ENCODE data around the gene KLB.
A peak's percentile ranks its signal among the peaks of the same experiment; 100 is the strongest.

The KLB gene

GRCh38 chr4:39455486-39455885 lies 48.8 kb downstream of the KLB start:
- TF ChIP-seq, protein P1, sequence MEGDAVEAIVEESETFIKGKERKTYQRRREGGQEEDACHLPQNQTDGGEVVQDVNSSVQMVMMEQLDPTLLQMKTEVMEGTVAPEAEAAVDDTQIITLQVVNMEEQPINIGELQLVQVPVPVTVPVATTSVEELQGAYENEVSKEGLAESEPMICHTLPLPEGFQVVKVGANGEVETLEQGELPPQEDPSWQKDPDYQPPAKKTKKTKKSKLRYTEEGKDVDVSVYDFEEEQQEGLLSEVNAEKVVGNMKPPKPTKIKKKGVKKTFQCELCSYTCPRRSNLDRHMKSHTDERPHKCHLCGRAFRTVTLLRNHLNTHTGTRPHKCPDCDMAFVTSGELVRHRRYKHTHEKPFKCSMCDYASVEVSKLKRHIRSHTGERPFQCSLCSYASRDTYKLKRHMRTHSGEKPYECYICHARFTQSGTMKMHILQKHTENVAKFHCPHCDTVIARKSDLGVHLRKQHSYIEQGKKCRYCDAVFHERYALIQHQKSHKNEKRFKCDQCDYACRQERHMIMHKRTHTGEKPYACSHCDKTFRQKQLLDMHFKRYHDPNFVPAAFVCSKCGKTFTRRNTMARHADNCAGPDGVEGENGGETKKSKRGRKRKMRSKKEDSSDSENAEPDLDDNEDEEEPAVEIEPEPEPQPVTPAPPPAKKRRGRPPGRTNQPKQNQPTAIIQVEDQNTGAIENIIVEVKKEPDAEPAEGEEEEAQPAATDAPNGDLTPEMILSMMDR (conservative IDR thresholded peaks at IDR 0.05), result no peak

DNA sequence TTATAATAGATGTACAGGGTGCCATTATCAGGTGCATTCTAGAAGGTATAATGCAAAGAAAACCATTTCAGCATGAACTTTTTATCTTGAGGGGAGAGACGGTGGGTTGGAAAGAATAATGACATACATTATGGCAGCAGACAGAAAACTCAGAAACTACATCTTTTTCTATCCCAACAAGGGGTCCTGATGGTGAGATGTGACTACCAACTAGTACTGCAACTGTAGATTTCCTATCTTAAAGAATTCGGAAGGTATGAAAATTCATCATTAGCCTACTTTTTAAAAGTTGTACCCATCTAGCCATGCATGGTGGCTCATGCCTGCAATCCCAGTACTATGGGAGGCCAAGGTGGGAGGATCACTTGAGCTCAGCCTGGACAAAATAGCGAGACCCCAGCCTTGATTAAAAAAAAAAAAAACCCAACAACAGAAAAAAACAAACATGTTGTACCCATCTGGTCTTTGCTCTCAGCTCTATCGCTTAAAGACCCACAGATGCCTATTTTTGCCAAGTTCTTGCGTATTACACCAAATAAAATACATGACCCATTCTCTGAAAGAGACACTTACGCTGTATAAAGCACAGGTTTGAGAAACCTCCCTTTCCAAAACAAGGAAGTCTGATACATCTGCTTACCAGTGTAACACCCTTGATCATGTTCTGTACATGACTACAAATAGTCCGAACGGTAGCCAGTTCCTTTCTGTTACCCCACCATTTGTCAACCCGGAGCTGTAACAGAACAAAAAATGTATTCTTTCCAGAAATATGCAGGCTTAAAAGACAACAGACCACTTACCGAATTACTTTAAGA lies 50.4 kb downstream of the KLB start:
- TF ChIP-seq, protein P1 (conservative IDR thresholded peaks at IDR 0.05), result no peak
- peak overlapping the region; percentile 93 for H3K27ac ChIP-seq

More at GRCh38 chr4:39455486-39455885, 48.8 kb downstream of the KLB start:
- H3K27ac ChIP-seq, result no peak overlapping the region

DNA sequence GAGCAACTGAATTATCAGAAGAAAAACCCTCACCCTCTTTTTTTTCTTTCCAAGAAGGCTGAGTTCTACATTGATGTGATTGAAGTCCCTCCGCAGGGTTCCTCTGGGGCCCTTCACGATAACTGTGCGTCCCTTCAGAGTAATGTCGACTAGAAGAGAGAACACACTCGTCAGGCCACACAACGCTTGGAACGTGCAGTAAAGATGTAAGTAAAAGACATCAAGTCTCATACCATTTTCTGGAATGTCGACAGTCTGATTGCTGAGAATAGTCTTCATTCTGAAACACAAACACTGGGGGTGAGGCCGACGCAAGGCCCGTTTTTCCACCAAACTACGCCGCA lies 51.4 kb downstream of the KLB start:
- H3K27ac ChIP-seq, result peak overlapping the region; percentile 93

DNA sequence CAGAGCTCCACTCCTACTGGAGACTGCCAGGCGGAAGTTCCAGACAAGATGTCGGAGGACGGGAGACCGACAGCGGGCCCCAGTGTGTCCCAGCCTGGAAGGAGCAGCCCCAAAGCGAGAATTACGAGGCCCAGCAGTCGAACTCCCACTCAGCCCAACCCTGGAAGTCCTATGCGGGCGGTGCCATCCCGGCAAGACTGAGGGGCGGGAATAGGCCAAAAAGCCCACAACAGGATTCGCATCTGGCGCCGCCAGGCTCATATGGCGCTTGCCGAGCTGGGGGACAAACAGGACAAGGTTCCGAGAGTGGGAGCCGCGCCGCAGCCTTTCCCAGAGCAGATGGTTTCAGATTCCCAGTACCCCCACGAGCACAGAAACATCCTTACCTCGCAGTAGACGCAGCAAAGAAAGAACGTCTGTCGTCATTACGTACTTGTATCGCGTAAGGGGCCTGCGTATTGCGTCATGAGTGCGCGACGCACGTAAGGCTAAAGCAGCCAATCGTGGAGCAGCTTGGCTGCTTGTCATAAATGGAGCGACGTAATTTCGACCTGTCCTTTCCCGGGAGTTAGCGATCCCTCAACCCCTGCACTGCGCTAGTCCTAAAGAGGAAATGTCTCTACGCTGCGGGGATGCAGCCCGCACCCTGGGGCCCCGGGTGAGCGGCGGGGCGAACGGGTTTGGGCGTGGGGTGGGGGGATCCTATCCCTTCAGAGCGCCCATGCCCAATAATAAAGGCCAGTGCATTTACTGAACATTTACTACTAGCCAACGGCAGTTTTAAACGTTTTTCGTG lies 52.0 kb downstream of the KLB start, which contains the start of the genes LIAS and RPL9:
Gene LIAS (plus strand): TSS at position 552 of the 796 bp plus-strand sequence. CDS start 62 bp downstream, at position 614.
Gene RPL9 (minus strand): TSS at position 418 of the 796 bp plus-strand sequence. CDS start 483 bp downstream, outside the sequence.
- TF ChIP-seq, protein P1 (conservative IDR thresholded peaks at IDR 0.05), result no peak
- peak within 1 kb of the TSS; percentile 93 for H3K27ac ChIP-seq

DNA sequence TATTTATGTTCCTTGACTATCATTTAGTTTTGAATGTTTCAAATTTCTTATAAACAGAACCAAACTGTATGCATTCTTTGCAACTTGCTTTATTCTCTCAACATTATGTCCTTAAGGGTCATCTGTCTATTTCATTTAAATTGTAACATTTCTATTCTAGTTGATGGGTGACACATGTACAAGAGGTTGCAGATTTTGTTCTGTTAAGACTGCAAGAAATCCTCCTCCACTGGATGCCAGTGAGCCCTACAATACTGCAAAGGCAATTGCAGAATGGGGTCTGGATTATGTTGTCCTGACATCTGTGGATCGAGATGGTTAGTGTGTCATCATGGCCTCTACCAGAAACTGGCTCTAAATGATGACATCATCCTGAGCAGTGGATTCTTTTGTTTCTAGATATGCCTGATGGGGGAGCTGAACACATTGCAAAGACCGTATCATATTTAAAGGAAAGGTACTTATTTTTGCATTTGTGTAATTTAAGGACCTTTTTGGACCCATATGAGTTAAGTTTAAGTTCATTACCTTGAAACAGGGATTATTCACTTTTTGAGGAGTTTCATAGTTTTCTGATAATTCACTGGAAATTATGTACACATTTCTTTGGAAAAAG lies 58.3 kb downstream of the KLB start:
- no peak overlapping the region for H3K27ac ChIP-seq
- TF ChIP-seq, protein P1 (conservative IDR thresholded peaks at IDR 0.05), result no peak

GRCh38 chr4:39466747-39467146 lies 60.0 kb downstream of the KLB start:
- TF ChIP-seq, protein P1 (conservative IDR thresholded peaks at IDR 0.05), result no peak
- H3K27ac ChIP-seq, result no peak overlapping the region

- TF ChIP-seq, protein P1 (conservative IDR thresholded peaks at IDR 0.05), result no peak
- no peak overlapping the region for H3K27ac ChIP-seq
These were observed 60.7 kb downstream of the KLB start for GRCh38 chr4:39467464-39467863.

All from VCaP (cell line).